GM19452 (cell line): Measurements from ENCODE around the gene NTN1.
A peak's percentile ranks its signal among the peaks of the same experiment; 100 is the strongest.

Experiments
- ATAC-seq: cut with Tn5 transposase; IDR thresholded peaks from one replicate; pipeline ENCODE4 v1.9.1; 2021; ENCODE audit not compliant: unreplicated experiment

Gene NTN1

DNA sequence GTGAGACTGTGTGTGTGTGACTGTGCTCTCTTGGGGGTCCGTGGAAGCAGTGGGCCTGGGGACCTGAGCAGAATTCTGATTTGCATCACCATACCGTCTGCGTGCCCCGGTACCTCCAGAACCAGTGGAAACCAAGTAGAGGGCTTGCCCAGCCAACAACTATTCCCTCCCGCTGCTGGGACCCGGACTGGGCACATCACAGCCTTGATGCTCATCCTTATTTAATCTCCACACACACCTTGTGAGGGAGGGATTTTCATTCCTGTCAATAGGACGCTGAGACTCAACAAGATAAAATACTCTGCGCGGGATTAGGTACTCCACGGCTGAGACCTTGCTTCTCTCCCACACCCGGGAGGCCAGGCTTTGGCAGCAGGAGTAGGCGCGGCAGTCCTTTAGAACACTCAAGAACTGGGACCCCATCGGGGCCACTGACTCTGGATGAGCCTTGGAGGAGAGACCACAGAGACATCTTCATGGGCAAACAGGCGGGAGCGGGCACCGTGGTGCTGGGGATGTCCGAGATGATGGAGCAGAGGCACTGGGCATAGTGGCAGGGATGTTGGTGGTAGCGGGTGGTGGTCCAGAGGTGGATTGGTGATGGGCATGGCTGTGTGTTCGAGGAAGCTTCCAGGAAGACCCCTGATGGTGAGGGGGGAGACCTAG is 208.0 kb downstream of the NTN1 start:
- no peak for ATAC-seq

DNA sequence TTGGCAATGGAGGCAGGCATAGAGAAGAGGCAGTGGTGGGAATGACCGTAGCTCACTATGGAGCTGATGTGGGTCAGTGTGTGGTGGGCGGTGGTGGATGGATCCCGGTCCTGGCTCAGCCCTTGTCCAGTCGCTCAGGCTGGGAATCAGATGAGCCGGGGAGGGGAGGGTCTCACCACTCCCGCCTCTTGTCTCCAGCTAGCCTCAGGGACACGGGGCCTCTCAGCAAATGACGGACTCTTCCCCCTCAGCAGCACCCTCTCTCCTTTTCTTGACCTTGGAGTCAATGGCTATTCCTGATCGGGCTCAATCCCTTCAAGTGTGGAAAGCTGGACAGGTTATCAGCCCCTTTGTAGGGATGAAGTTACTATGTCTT is 208.5 kb downstream of the NTN1 start:
- no peak for ATAC-seq

DNA sequence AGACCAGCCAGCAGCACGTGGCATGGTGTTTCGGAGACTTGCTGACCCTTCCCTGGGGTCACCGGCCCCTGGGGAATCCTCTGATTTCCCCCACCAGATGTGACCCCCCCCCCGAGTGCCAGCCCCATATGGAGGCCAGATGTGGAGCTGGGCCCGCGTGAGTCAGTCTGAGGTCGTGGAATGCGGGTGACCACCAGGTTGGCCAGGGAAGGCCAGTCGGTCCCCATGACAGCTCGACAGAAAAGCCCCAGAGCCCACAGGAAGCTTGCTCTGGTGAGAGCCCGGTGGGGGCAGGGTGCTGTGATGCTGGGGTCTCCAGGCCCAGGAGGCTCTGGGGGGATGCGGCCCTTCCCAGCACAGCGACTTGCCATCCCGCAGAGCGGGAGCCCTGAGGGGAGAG is 209.0 kb downstream of the NTN1 start:
- no peak for ATAC-seq

DNA sequence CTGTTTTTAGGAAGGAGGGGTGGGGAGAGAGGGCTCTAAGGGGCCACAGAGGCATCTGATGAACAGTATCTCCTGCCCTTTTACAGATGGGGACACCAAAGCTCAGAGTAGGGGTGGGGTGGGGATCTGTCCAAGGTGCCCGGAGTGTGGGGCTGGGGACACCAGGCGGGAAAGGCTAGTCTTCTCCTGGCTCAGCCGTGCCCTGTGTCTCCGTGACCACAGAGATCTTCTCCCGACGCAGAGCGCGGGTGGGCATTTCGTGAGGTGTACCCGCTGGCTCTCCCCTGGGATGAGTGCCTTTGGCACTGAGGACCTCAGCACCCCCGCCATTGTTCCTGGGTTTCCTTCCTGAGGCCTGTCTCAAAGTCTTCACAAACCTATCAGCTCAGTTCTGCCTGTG is 209.6 kb downstream of the NTN1 start:
- no peak for ATAC-seq

DNA sequence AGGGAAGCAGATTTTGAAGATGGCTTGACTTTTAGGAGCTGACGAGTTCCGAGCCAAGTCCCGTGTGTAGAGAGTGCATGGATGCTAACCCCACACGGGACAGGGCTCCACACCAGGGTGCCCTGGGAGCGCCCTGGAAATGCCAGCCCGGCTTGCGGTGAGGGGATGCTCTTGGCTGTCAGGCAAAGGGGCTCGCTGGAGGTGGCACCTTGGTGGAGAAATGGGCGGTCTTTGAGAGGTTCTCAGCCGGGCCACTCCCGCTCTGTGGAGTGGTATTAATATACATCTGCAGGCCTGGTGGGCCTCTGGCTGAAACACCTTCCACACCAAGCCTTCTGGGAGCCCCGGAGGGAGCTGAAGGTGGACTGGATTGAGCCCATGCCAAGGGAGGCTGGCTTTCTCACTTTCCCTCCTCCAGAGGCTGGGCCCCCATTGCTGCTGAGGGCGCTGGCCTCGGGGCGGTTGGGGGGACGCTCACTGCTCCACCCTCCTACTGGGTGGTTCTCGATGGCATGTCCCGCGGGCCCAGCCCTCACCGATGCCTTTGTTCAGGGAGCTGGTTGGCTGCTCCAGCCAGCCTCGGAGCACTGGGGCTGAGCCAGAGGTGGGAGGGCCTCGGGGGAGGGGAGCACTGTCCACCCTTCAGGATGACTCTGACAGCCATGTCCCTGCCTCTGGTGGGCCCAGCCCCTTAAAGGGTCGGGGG is 210.3 kb downstream of the NTN1 start:
- no peak for ATAC-seq

DNA sequence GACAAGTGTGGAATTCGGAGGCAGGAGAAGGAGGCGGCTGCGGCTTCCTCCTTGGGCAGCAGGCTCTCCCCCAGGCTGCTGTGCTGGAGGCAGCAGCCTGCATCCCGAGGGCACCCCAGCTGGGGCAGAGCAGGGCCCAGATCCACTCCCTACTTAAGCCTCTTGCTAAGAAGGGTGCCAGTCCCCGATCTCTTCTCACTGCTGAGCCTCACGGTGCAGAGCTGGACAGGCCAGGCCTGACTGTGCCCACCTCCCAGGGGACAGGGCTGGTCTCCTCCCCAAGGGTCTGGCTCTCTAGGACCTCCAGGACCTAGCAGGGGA is 210.8 kb downstream of the NTN1 start:
- no peak for ATAC-seq

DNA sequence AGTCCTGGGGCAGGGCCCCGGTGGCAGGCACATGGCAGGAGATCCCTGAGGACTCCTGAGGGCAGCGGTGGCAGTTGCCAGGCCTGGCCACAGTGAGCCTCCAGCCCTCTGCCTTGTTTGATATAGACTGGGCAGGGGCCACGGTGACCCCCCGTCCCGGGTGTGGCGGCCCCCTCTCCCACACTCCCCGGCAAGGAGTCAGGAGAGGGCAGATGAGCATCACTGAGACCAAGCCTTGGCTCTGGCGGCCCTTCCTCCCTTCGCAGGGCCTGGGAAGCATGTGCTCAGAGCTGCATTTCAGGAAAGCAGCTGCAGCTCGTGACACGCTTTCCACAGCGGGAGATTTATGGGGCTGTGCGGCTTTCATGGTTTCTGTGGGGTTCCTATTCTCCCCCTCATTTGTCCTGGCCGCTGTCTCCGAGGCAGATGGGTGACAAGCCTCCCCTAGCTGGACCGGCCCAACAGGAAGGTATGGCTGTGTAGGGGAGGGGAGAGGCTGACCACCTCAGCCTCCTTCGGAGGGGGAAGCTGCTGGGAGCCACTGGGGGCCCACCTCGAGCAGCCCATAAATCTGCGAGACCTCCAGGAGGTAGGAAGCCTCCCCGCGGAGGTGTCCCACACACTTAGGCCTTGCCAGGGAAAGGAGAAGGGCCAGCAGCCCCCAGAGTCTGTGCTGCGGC is 211.4 kb downstream of the NTN1 start:
- ATAC-seq, result no peak

DNA sequence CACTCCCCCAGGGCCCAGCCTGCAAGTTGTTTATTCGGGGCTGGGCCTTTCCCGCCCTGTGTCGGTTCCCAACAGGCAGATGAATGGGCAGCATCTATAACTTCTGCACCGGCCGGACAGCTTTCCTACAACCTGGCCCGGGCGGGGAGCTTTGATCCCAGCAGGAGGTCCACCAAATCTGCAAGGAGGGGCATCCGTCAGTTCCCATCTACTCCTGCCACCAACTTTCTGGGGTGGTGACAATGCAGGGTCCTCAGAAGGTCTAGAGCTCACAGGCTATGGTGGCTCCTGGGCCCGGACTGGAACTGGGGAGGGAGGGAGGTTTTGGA is 211.9 kb downstream of the NTN1 start:
- no peak for ATAC-seq

DNA sequence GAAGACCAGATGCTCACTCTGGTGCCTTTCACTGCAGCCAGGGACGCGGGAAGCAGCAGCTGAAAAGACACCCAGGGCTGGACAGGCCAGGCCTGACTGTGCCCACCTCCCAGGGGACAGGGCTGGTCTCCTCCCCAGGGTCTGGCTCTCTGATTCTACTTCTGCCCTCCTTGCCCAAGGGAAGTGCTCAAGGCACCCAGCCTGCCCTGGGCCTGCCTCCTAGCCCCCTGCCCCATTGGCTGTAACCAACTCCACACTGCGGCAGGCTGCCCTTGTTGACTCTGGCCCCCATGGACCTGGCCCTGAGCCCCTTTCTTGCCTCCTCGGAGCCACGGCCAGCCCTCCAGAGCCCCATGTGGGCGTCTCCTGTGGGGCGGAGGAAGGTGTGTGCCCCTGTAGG is 212.5 kb downstream of the NTN1 start:
- no peak for ATAC-seq

DNA sequence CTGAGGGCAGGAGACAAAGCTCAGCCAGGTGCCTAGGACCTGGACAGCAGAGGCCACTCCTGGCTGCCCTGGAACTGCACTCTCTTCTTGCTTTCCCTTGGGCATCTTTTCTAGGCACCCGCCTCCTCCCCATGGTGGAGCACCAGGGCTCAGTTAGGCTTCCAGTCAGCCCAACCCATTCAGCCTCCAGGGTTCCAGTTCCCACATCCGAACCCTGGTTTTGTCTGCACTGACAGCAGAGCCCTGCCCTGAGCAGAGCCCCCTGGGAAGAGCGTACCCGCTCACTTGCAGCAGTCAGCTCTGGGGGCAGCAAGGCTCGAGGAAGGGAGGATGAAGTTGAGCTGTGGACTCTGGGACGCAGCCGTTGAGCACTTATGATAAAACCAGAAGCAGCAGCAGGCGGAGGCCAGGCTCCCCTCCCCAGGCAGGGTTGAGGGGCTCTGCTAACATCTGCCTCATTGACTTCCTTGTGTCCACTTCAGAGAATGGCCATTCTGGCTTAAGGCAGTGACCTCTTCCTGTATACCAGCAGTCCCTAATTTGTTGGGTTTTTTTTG is 213.2 kb downstream of the NTN1 start:
- no peak for ATAC-seq

DNA sequence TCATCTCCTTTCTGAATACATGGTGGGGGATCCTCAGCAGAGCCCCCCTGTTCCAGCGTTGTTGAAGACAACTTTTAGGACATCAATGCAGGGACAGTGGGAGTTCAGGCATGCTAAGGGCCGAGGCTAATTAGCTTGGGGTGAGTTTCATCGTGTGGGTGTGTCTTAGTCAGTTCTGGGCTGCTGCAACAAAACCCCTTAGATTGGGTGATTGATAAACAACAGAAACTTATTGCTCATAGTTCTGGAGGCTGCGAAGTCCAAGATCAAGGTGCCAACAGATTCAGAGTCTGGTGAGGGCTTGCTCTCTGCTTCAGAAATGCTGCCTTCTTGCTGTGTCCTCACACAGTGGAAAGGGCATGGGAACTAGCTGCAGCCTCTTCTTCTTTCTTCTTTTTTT is 214.0 kb downstream of the NTN1 start:
- ATAC-seq, result no peak

DNA sequence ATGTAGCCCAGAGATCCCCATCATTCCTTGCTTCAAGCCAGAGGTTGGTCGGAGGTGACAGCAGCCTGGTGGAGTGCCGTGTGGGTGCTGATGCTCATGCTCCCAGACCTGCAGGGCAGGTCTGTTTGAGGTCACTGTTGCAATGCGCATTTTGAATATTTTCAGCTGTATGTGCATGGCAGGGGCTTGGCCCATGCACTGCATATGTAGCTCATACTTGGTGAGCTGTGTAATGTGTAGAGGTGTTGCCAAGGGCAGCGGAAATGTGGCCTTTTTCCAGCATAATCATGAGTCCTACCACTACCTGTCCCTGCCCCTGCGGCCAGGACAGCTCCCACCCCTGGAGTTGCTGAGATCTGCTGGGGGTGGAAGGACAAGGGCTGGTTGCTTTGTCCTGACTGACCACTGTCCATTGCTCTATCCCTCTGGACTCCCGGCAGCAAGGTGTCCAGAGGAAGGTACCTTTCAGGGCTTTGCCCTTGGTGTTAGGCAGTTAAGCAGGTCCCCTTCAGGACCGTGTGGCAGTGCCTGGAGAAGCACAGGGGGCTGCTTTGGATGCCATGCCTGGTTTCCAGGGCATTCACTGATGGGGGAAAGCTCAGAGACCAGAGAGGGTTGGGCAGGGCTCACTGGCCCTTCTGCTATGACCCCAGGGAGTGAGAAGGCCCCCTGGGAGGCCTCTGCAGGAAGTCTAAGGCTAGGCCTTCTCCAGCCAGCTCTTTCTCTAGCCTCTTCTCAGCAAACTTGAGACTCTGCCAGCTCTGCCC is 215.2 kb downstream of the NTN1 start:
- ATAC-seq, result no peak

DNA sequence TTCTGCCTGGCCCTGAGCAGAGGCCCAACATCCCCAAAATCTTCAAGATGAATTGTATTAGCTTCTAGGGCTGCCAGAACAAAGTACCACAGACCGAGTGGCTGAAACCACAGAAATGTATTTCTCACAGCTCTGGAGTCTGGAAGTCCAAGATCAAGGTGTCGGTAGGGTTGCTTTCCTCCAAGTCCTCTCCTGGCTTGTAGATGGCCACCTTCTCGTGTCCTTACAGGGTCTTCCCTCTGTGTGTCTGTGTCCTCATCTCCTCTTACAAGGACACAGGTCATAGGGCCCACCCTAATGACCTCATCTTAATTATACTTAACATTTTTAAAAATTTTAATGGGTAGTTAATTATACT is 215.7 kb downstream of the NTN1 start:
- ATAC-seq, result no peak

DNA sequence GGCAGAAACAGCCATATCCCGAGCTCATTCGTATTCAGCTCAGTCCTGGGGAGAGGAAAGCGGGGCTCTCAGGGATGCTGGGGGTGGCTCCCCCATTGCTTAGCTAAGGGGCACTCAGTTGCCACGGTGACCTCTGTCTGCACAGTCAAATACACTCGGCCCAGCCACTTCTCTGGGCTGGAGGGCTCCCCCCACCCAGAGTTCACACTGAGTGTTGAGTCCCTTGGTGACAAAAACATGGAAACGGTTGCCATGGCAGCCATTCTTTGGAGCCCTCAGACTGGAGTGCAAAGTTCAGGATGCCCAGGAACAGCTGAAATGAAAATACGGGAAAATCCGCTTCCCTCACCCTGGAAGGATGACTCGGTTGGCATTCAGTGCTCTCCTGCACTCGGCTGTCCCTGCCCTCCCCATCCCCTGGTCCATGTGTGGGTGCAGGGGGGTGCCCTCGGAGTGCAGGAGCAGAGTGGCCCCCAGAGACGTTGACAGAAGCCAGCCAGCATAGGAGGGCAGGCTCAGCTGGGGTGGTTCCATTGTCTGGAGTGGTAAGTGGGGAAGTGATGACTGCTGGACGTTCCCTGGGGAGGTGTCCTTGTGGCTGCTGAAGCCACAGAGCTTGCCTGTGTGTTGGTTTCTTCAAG is 216.5 kb downstream of the NTN1 start:
- no peak for ATAC-seq

DNA sequence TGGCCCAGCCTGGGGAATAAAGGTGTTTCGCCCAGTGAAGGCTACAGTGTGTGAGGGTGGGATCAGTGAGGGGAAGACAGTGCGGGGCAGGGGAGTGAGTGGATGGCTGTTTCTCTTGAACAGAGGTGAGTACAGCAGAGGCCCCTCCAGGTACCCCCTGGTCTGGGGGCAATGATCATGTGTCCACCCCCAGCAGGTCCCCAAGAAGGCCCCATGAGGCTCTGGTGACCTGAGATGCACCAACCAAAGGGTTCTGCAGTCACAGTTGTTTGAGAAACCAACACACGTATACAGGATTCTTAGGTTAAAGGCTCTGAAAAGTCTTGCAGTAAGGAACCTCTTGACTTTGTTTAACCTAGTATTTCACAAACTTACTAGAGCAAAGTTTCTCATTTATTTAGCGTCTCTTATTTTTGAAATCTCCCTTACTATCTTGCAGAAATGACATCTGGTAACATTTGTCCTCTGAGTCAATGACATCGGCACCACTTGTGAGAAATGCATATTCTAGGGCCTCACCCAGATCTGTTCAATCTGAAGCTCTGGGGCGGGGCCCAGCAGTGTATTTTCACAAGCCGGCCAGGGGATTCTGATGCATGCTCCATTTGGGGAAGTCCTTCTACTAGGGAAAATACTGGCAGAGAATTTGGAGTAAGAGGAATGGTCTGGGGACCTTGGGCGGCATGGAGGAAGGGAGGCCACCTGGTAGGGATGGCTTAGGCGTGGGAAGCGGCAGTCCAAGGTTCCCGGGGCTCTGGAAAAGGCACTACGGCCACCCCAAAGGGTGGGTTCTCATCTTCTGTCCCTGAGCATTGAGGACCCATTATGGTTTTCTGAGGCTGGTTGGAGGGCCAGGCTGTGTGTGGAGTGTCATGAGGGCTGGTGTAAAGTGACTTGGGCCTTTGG is 217.3 kb downstream of the NTN1 start:
- no peak for ATAC-seq

DNA sequence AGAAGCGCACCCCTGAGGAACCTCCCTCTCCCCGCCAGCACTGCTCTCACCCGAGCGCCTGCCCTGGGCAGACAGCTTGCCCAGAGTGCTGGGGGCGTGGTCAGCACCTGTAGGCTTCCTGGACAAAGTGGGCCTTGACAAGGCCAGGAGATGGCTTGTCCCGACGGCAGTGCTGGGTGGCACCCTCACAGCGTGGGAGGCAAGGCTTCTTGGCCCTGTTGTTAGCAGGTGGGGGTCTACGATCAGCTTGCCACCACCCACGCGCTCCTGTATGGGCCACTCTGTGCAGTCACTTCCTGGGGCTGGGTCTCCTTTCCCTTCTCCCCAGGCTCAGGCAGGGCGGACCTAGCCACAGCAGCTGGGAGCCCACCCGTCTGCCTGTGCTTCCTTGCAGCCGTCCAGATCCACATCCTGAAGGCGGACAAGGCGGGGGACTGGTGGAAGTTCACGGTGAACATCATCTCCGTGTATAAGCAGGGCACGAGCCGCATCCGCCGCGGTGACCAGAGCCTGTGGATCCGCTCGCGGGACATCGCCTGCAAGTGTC is 218.0 kb downstream of the NTN1 start:
- ATAC-seq, result no peak

DNA sequence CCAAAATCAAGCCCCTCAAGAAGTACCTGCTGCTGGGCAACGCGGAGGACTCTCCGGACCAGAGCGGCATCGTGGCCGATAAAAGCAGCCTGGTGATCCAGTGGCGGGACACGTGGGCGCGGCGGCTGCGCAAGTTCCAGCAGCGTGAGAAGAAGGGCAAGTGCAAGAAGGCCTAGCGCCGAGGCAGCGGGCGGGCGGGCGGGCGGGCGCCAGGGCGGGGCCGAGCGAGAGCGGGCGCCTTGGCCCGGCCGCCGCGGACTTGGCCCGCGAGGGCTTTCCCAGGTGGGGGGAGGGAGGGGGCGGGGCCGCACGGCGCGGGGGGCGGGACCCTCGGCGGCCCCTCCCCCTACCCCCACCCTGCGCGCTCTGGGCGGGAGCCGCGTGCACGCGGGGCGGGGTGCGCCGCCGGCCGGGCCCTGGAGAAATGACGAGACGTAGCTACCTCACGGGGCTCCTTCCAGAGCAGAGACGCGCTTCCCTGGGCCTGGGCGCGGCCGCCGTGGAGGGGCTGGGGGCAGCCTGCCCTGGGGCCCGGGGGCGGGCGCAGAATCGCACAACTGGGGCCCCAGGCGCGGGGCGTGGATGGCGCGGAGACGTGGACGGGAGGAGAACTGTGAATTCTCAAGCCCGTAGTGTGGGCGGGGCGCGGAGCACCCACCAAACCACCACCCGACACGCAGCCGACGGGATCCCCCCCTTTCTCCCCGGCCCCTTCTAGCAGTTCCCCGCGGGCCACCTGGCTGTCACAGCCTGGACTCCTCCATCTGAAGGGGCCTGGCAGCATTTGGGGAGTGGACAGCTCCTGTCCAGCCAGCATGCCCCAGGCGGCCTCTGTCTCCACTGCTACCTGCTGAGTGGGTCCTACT is 218.7 kb downstream of the NTN1 start:
- ATAC-seq, result peak; percentile 58

DNA sequence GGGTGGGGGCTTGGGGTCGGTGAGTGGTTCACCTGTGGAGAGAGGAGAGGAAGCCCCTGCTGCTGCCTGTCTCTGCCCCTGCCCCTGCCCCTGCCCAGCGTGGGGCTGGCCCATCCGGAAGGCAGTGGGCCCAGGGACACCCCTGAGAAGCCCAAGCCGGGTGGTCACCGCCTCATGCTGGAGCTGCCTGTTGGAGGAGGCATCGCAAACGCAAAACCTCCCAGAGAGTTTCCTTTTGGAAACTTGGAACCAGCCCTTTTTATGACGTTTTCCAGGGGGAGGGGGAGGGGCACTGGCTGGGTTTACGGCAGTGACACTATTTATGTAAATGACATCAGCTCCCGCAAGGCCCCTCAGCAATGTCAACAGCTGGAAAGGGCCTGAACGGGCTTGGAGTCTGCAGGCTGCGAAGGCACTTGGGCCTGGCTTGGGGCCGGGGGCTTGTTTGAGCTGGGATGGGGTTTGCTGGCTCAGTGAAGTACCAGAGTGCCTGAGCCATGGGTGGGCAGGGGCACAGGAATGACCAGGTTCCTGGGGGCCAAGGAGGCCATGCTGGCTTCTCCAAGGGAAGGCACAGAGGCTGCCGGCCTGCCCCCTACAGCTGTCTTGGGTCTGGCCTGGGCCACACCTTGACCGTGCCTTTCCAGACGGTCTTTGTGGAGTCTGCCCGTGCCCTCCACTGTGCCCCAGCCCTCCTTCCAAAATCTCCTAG is 219.5 kb downstream of the NTN1 start:
- no peak for ATAC-seq

DNA sequence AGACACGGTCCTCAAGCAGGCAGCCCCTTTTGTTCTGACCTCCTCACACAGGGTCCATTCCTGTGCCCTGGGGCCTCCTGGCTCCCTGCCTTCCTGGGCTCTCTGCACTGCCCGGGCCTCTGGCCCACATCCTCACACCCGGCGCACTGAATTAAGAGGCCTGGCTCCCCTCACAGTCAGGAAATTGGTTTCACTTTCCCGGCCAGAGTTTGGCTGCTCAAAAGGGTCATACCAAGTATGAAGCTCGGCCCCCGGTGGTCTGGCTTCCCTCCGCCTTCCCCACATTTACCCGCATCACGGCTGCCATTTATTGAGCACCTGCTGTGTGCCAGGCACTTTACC is 220.0 kb downstream of the NTN1 start:
- no peak for ATAC-seq
